Lower leg skin (tissue), 3 donors: ENCODE data around the gene POMT2.

Source experiments
- CTCF ChIP-seq, 3 donors: fragments of 450-650 bp; IDR thresholded peaks; one replicate each; pipeline ENCODE4 v1.5.1; 2016; ENCODE audit warnings: antibody characterized with exemption in 3 of 3, mild to moderate bottlenecking in 3 of 3, moderate library complexity in 2 of 3
- POLR2A ChIP-seq, 2 donors: fragments of 450-650 bp; IDR thresholded peaks; one replicate each; pipeline ENCODE4 v1.6.1; 2016 to 2017; ENCODE audit warnings: antibody characterized with exemption in 2 of 2, mild to moderate bottlenecking in 1 of 2, moderate library complexity in 1 of 2

- no peak for TF ChIP-seq CTCF (IDR thresholded peaks at IDR 0.05)
- TF ChIP-seq POLR2A (IDR thresholded peaks at IDR 0.05), result no peak
These were observed 77.9 kb downstream of the POMT2 start for GRCh38 chr14:77242752-77243151.
